Lung (tissue), 12 donors: ENCODE data around the gene DARS1. TPM values are rescaled to one million over a fixed set of nuclear protein-coding genes. Genes with fewer than 3 reads are reported as not detected.

Experiments used
- ATAC-seq: fragments of 200-7000 bp; cut with Tn5 transposase; one replicate; pipeline ENCODE4 v1.9.1; 2020; ENCODE audit warnings: moderate number of reproducible peaks; ENCODE audit not compliant: insufficient read depth, low FRiP score
- DNase-seq, 3 donors: peaks; one replicate each; pipeline ENCODE4 v3.0.0-alpha.2; 2013 to 2017
- H3K27ac ChIP-seq, 2 donors: one replicate each; pipeline ENCODE4 v1.5.1; 2013; ENCODE audit warnings: mild to moderate bottlenecking in 2 of 2, moderate library complexity in 2 of 2, control low read depth in 1 of 2, inconsistent platforms in 1 of 2, low read depth in 1 of 2, low read length in 1 of 2
- H3K27me3 ChIP-seq, 3 donors: one replicate each; pipeline ENCODE4 v1.5.1; 2013; ENCODE audit warnings: low read length in 2 of 3; ENCODE audit not compliant: control insufficient read depth in 3 of 3, insufficient read depth in 3 of 3
- H3K36me3 ChIP-seq, 4 donors: one replicate each; pipeline ENCODE4 v1.5.1; 2013; ENCODE audit warnings: low read length in 4 of 4, mild to moderate bottlenecking in 1 of 4, moderate library complexity in 1 of 4; ENCODE audit not compliant: control insufficient read depth in 4 of 4, insufficient read depth in 4 of 4
- H3K4me1 ChIP-seq, 5 donors: one replicate each; pipeline ENCODE4 v1.5.1; 2013; ENCODE audit warnings: low read length in 5 of 5, mild to moderate bottlenecking in 2 of 5, moderate library complexity in 1 of 5; ENCODE audit not compliant: control insufficient read depth in 5 of 5, insufficient read depth in 5 of 5
- H3K4me3 ChIP-seq: one replicate; pipeline ENCODE4 v1.5.1; 2013; ENCODE audit warnings: mild to moderate bottlenecking, control low read depth, moderate library complexity
- H3K9ac ChIP-seq, 2 donors: one replicate each; pipeline ENCODE4 v1.5.1; 2013; ENCODE audit warnings: low read length in 2 of 2, control low read depth in 1 of 2; ENCODE audit not compliant: insufficient read depth in 1 of 2
- H3K9me3 ChIP-seq, 4 donors: one replicate each; pipeline ENCODE4 v1.5.1; 2013; ENCODE audit warnings: low read length in 3 of 4, mild to moderate bottlenecking in 1 of 4, moderate library complexity in 1 of 4; ENCODE audit not compliant: control insufficient read depth in 4 of 4, insufficient read depth in 3 of 4
- CTCF ChIP-seq: IDR thresholded peaks from 2 replicates; pipeline ENCODE4 v1.5.1; 2012; ENCODE audit warnings: mild to moderate bottlenecking; ENCODE audit errors: control extremely low read depth, extremely low read depth
- WGBS, 2 donors: extraction: QIAGEN DNeasy Blood & Tissue Kit; methylation state at CpG; one replicate each; pipeline ENCODE4 v1.1.7; 2013; 5-methylcytosine and 5-hydroxymethylcytosine counted together
- polyA plus RNA-seq, 2 donors: library from polyadenylated mRNA; stranded (reverse); fragments of 200-250 nt; gene quantifications; one replicate each; pipeline ENCODE4 v1.2.1, GENCODE V29; 2013
- total RNA-seq, 2 donors: library from RNA; depleted of rRNA in 1 of 2; stranded (reverse); fragments of >200 nt in 1 of 2; gene quantifications; one replicate each; pipeline ENCODE4 v1.2.1, GENCODE V29; 2014 to 2021
- donor health status: control.
- donor health status: control.
- donor health status: Bipolar disorder and iron deficiency.
- donor health status: healthy.
- donor health status: DM: yes; HTN: yes; CAD: no.

Gene DARS1
- total and polyA plus RNA-seq, 4 donors, result 47.2 to 77.9 (median 58.7) TPM

GRCh38 chr2:136032192-136032591 is 46.8 kb upstream of the DARS1 start:
- no peak for ATAC-seq
- DNase-seq, result no peak
- Histone ChIP-seq H3K9me3 (no peaks in the 10 kb centered on the region), H3K27me3 (no peaks in the 10 kb centered on the region), H3K9ac (no peak overlapping the region), H3K4me1 (peaks cover 0 to 6% (median 0%) of the 10 kb centered on the region in 5 donors), H3K4me3 (no peak overlapping the region), H3K36me3 (no peaks in the 10 kb centered on the region), H3K27ac (no peak overlapping the region)
- WGBS, 2 donors, result 78 to 81% methylated on average over 3 of the region's 3 CpGs
- TF ChIP-seq CTCF, result no peak

- H3K9ac ChIP-seq, result no peak overlapping the region
- no peak overlapping the region for H3K27ac ChIP-seq
- peak in 1 of 3 donors; percentile 19 for DNase-seq
- H3K4me1 ChIP-seq, result peaks cover 0 to 10% (median 0%) of the 10 kb centered on the region in 5 donors
- H3K27me3 ChIP-seq, result no peaks in the 10 kb centered on the region
- no peaks in the 10 kb centered on the region for H3K9me3 ChIP-seq
- 46 to 53% methylated on average over 7 of the region's 7 CpGs for WGBS, 2 donors
- H3K4me3 ChIP-seq, result no peak overlapping the region
- TF ChIP-seq CTCF, result no peak
- no peak for ATAC-seq
- H3K36me3 ChIP-seq, result no peaks in the 10 kb centered on the region
These were observed 46.3 kb upstream of the DARS1 start for GRCh38 chr2:136031711-136032110.

GRCh38 chr2:136030406-136030805 is 45.0 kb upstream of the DARS1 start:
- H3K9me3 ChIP-seq, result no peaks in the 10 kb centered on the region
- H3K9ac ChIP-seq, result no peak overlapping the region
- ATAC-seq (no peak), DNase-seq (no peak)
- TF ChIP-seq CTCF, result no peak
- H3K27ac ChIP-seq, result no peak overlapping the region
- no peaks in the 10 kb centered on the region for H3K27me3 ChIP-seq
- no peak overlapping the region for H3K4me3 ChIP-seq
- no peaks in the 10 kb centered on the region for H3K36me3 ChIP-seq
- 49 to 68% methylated on average over 3 of the region's 3 CpGs for WGBS, 2 donors
- peaks cover 0 to 15% (median 4%) of the 10 kb centered on the region in 5 donors for H3K4me1 ChIP-seq

GRCh38 chr2:136029149-136029548 is 43.7 kb upstream of the DARS1 start:
- no peaks in the 10 kb centered on the region for H3K9me3 ChIP-seq
- WGBS, 2 donors, result 82% methylated on average over 6 of the region's 6 CpGs
- ATAC-seq (no peak), DNase-seq (no peak)
- H3K4me1 ChIP-seq, result peaks cover 0 to 15% (median 5%) of the 10 kb centered on the region in 5 donors
- no peak overlapping the region for H3K9ac ChIP-seq
- H3K4me3 ChIP-seq, result no peak overlapping the region
- no peak for TF ChIP-seq CTCF
- H3K27ac ChIP-seq, result no peak overlapping the region
- no peaks in the 10 kb centered on the region for H3K27me3 ChIP-seq
- no peaks in the 10 kb centered on the region for H3K36me3 ChIP-seq
